ENCODE data around the gene PIAS1.

- TF ChIP-seq POLR2AphosphoS5 (IDR thresholded peaks at IDR 0.05; ENCODE audit: low read depth, low read length) (no peak), REST (IDR thresholded peaks at IDR 0.05; ENCODE audit: insufficient read depth in 1 of 2, low read depth in 2 of 2, low read length in 2 of 2) (no peak), TAF1 (IDR thresholded peaks at IDR 0.05; ENCODE audit: borderline replicate concordance, insufficient read depth, low read length) (no peak), SIN3A (IDR thresholded peaks at IDR 0.05; ENCODE audit: borderline replicate concordance, insufficient read depth, low read length) (no peak)
These were observed 70.6 kb downstream of the PIAS1 start for GRCh38 chr15:68124700-68125099.

Data from PFSK-1 (cell line).